Measurements from ENCODE around the gene LCOR. TPM values are rescaled to one million over a fixed set of nuclear protein-coding genes. Genes with fewer than 3 reads are reported as not detected.
A peak's percentile ranks its signal among the peaks of the same experiment; 100 is the strongest.
"Not testable (repeated sequence)": the region's sequence is repeated elsewhere in the genome, so short reads cannot be mapped to it uniquely, and the experiment has no call there.

The LCOR gene
- polyA plus RNA-seq, 6 donors from 2014 or later = 26.7 to 68.2 (median 47.2) TPM

DNA sequence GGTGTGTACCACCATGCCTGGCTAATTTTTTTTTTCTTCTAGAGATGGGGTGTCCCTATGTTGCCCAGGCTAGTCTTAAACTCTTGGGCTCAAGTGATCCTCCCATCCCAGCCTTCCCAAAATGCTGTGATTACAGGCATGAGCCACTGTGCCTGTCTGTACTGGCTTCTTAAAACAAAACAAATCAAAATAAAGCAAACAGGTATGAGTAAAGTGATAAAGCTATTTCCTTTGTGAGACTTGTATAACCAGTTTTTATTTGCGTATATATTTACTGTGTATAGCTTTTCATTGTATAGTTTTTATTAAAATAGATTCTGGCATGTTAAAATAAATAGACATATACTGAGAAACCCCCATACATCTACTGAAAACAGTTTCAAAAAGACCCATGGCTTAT, 14.3 kb downstream of the LCOR start:
- Mint-ChIP-seq H3K4me1 (peaks cover 42 to 76% (median 56%) of the 10 kb centered on the region in 3 donors), H3K36me3 (peaks cover 0 to 4% of the 10 kb centered on the region in 2 donors), H3K27me3 (no peaks in the 10 kb centered on the region), H3K27ac (peak overlapping the region in 4 of 6 donors; percentile 3 to 93 (median 60)), H3K4me3 (peak overlapping the region in 1 of 8 donors; percentile 32), H3K9me3 (no peaks in the 10 kb centered on the region)
- ATAC-seq (ENCODE audit: low read depth in 2 of 2) (no peak), DNase-seq (no peak)

DNA sequence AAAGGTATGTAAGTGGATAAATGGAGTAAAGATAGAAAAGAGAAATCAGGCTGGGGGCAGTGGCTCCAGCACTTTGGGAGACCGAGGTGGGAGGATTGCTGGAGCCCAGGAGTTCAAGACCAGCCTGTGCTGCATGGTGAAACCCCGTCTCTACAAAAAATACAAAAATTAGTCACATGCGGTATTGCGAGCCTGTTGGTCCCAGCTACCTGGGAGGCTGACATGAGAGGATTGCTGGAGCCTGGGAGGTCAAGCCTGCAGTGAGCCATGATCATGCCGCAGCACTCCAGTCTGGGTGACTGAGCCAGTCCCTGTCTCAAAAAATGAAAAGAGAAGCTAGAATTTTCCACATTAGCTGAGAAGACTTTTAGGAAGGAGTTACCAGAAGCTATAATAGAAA, 14.8 kb downstream of the LCOR start:
- H3K9me3 Mint-ChIP-seq = no peaks in the 10 kb centered on the region
- ATAC-seq (ENCODE audit: low read depth in 2 of 2) = no peak
- H3K27me3 Mint-ChIP-seq = no peaks in the 10 kb centered on the region
- no peak for DNase-seq
- no peak overlapping the region for H3K4me3 Mint-ChIP-seq
- peak overlapping the region in 4 of 6 donors; percentile 3 to 93 (median 60) for H3K27ac Mint-ChIP-seq
- H3K36me3 Mint-ChIP-seq = peaks cover 0 to 5% of the 10 kb centered on the region in 2 donors
- peaks cover 42 to 76% (median 55%) of the 10 kb centered on the region in 3 donors for H3K4me1 Mint-ChIP-seq

DNA sequence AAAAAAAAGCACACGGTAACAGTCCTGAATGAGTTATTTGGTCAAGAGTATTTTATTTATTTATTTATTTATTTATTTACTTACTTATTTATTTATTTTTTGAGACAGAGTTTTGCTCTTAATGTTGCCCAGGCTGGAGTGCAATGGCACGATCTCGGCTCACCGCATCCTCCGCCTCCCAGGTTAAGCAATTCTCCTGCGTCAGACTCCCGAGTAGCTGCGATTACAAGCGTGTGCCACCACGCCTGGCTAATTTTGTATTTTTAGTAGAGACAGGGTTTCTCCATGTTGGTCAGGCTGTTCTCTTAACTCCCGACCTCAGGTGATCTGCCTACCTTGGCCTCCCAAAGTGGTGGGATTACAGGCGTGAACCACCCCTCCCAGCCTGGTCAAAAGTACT, 15.3 kb downstream of the LCOR start:
- not testable (repeated sequence) for H3K36me3 Mint-ChIP-seq; DNase-seq; ATAC-seq (ENCODE audit: low read depth in 2 of 2); H3K27me3 Mint-ChIP-seq; H3K4me3 Mint-ChIP-seq; H3K9me3 Mint-ChIP-seq
- peaks cover 42 to 76% (median 55%) of the 10 kb centered on the region in 3 donors for H3K4me1 Mint-ChIP-seq
- H3K27ac Mint-ChIP-seq = peak overlapping the region in 3 of 6 donors; percentile 72 to 83 (median 83)

DNA sequence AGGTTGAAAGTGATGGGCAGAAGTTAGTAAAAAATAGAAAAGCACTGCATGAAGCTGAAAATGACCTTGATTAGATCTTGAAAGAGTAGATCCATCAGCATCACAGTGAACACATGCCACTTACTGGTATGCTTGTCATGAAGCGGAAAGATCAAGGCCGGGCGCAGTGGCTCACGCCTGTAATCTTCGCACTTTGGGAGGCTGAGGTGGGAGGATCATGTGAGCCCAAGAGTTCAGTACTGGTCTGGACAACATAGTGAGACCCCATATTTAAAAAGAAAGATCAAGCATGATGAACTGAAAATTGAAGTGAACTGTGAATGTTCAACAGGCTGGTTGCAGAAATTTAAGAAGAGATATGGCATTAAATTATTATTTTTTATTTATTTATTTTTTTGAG, 18.0 kb downstream of the LCOR start:
- Mint-ChIP-seq H3K9me3 (no peaks in the 10 kb centered on the region), H3K27ac (peak overlapping the region in 4 of 6 donors; percentile 4 to 59 (median 34)), H3K4me1 (peaks cover 32 to 69% (median 50%) of the 10 kb centered on the region in 3 donors), H3K36me3 (peaks cover 0 to 5% of the 10 kb centered on the region in 2 donors), H3K4me3 (no peak overlapping the region), H3K27me3 (no peaks in the 10 kb centered on the region)
- ATAC-seq (ENCODE audit: low read depth in 2 of 2) (no peak), DNase-seq (no peak)

DNA sequence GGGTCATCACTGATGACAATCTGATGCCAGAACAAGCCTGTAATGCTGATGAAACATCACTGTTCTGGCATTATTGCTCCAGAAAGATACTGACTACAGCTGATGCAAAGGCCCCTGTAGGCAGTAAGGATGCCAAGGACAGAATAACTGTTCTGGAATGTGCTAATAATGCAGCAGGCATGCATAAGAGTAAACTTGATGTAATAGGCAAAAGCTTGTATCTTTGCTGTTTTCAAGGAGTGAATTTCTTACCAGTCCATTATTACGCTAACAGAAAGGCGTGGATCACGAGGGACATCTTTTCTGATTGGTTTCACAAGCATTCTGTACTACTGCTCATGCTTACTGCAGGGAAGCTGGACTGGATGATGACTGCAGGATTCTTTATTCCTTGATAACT, 18.7 kb downstream of the LCOR start:
- no peaks in the 10 kb centered on the region for H3K9me3 Mint-ChIP-seq
- no peak for ATAC-seq (ENCODE audit: low read depth in 2 of 2)
- DNase-seq = no peak
- no peak overlapping the region for H3K4me3 Mint-ChIP-seq
- no peaks in the 10 kb centered on the region for H3K27me3 Mint-ChIP-seq
- H3K36me3 Mint-ChIP-seq = peaks cover 0 to 5% of the 10 kb centered on the region in 2 donors
- H3K27ac Mint-ChIP-seq = peak overlapping the region in 1 of 6 donors; percentile 26
- peaks cover 35 to 71% (median 53%) of the 10 kb centered on the region in 3 donors for H3K4me1 Mint-ChIP-seq

DNA sequence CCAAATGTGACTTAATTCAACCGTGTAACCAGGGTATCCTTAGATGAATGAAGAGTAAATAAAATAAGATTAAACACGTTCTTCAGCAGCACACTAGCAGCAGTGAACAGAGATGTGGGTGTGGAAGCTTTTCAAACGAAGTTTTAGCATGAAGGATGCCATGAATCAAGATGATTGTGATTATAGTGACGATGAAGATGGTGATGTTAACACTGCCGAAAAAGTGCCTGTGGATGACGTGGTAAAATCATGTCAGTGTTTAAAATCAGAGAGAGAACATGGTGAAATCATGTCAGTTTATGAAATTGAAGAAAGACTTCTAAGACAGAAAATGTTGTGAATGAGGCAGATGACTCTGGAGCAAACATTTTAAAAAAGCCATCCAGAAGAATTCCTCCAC, 19.2 kb downstream of the LCOR start:
- no peaks in the 10 kb centered on the region for H3K27me3 Mint-ChIP-seq
- H3K4me3 Mint-ChIP-seq = no peak overlapping the region
- peak overlapping the region in 1 of 6 donors; percentile 26 for H3K27ac Mint-ChIP-seq
- DNase-seq (no peak), ATAC-seq (ENCODE audit: low read depth in 2 of 2) (no peak)
- peaks cover 0 to 5% of the 10 kb centered on the region in 2 donors for H3K36me3 Mint-ChIP-seq
- peaks cover 36 to 72% (median 52%) of the 10 kb centered on the region in 3 donors for H3K4me1 Mint-ChIP-seq
- H3K9me3 Mint-ChIP-seq = no peaks in the 10 kb centered on the region

DNA sequence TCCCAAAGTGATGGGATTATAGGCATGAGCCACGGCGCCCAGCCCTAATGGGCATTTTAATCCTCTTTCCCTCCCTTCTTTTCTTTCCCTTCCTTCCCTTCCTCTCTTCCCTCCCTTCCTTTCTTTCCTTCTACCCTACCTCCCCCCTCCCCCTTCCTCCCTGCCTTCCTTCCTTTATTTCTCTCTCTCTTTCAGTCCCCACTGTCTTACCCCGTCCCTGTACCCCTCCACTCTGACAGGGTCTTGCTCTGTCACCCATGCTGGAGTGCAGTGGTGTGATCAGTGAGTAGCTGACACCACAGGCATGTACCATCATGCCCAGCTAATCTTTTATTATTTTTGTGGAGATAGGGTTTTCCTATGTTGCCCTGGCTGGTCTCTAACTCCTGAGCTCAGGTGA, 24.2 kb downstream of the LCOR start:
- peaks cover 0 to 14% of the 10 kb centered on the region in 2 donors for H3K36me3 Mint-ChIP-seq
- no peak for ATAC-seq (ENCODE audit: low read depth in 2 of 2)
- no peaks in the 10 kb centered on the region for H3K9me3 Mint-ChIP-seq
- H3K4me3 Mint-ChIP-seq = peak overlapping the region in 4 of 8 donors; percentile 4 to 84 (median 32)
- H3K4me1 Mint-ChIP-seq = peaks cover 58 to 86% (median 74%) of the 10 kb centered on the region in 3 donors
- peak overlapping the region in 2 of 6 donors; percentile 38 to 81 for H3K27ac Mint-ChIP-seq
- DNase-seq = no peak
- H3K27me3 Mint-ChIP-seq = no peaks in the 10 kb centered on the region

DNA sequence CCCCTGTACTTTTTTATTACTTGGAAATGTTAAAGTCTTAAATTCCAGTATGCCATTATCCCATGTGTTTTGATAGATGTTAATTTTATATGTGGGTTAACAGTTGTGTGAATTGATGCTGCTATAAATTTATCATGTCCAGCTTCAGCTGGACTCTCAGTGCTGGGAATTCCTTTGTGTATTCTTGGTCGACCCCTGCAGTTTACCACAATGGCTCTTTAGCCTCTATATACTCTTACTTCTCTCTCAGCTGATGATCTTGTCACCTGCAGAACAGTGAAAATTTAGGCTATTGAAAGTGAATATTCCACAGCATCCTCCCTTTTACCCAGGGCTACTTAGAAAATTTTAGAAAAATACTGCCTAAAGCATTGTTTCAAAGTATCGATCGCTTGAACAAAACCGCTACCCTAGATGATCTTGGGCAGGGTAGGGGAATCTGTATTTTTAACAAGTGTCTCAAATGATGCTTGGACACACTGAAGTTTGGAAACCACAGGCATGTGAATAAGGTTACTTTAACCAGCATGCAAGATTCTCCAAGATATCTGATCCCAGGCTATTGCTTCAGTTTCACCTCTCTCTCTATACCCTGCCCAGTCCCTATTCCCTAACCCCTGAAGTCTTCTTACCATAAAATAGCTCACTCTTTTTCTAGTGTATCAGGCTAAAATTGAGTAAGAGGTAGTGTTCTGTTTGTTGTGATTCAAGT, 25.4 kb downstream of the LCOR start:
- no peaks in the 10 kb centered on the region for H3K27me3 Mint-ChIP-seq
- H3K4me1 Mint-ChIP-seq = peaks cover 64 to 90% (median 84%) of the 10 kb centered on the region in 3 donors
- H3K27ac Mint-ChIP-seq = peak overlapping the region in 5 of 6 donors; percentile 18 to 82 (median 64)
- no peak overlapping the region for H3K4me3 Mint-ChIP-seq
- no peaks in the 10 kb centered on the region for H3K9me3 Mint-ChIP-seq
- peaks cover 0 to 12% of the 10 kb centered on the region in 2 donors for H3K36me3 Mint-ChIP-seq
- DNase-seq = no peak
- no peak for ATAC-seq (ENCODE audit: low read depth in 2 of 2)

DNA sequence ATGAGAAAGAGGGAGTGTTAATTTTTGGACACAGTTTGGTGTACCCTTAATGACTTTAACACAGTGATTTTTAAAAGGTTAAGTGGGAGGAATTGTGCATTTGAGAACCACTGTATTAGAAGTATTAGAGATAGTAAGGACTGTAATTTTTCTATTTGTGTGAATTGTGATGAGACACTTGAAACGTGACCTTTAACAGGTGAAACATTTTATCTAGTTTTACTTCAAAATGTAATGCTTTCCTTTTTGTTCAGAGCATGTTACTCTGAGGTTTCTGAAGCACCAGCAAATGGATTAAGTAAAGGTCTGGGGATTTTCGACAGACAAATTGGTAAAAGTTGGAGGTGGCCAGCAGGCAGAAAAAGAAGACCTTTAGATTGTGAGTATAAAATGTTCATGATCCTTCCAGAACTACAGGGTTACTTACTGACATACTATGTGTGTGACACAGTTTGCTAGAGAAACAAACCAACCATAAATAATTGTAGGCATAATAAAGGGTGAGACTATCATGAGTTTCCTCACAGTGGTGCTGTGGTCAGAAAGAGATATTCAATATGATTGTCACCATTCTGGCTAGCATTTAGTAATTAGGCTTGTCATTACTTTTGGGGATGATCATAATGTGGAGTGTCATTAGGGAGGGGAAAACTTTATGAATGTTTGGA, 26.1 kb downstream of the LCOR start:
- H3K9me3 Mint-ChIP-seq = no peaks in the 10 kb centered on the region
- ATAC-seq (ENCODE audit: low read depth in 2 of 2) (no peak), DNase-seq (no peak)
- H3K36me3 Mint-ChIP-seq = peaks cover 0 to 12% of the 10 kb centered on the region in 2 donors
- H3K27ac Mint-ChIP-seq = peak overlapping the region in 5 of 6 donors; percentile 16 to 82 (median 48)
- no peaks in the 10 kb centered on the region for H3K27me3 Mint-ChIP-seq
- no peak overlapping the region for H3K4me3 Mint-ChIP-seq
- H3K4me1 Mint-ChIP-seq = peaks cover 64 to 96% (median 85%) of the 10 kb centered on the region in 3 donors

DNA sequence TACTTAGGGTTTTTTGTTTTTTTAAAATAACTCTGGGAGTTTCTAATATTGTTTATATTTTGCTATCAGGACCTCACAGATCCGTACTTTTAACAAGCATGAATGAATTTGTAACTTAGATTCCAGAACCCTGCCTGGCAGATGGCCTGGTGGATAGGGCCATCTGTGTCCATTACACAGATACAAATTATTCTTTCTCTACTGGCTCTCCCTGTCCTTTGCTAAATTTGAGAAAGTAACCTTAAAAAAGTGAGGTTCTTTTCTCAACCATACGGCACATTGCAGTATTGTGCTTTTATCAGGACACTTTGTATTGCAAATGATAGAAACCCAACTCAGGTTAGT, 26.6 kb downstream of the LCOR start:
- Mint-ChIP-seq H3K27ac (peak overlapping the region in 4 of 6 donors; percentile 34 to 61 (median 40)), H3K27me3 (no peaks in the 10 kb centered on the region), H3K4me3 (no peak overlapping the region), H3K9me3 (no peaks in the 10 kb centered on the region), H3K4me1 (peaks cover 63 to 97% (median 81%) of the 10 kb centered on the region in 3 donors), H3K36me3 (peaks cover 0 to 12% of the 10 kb centered on the region in 2 donors)
- no peak for DNase-seq
- no peak for ATAC-seq (ENCODE audit: low read depth in 2 of 2)

DNA sequence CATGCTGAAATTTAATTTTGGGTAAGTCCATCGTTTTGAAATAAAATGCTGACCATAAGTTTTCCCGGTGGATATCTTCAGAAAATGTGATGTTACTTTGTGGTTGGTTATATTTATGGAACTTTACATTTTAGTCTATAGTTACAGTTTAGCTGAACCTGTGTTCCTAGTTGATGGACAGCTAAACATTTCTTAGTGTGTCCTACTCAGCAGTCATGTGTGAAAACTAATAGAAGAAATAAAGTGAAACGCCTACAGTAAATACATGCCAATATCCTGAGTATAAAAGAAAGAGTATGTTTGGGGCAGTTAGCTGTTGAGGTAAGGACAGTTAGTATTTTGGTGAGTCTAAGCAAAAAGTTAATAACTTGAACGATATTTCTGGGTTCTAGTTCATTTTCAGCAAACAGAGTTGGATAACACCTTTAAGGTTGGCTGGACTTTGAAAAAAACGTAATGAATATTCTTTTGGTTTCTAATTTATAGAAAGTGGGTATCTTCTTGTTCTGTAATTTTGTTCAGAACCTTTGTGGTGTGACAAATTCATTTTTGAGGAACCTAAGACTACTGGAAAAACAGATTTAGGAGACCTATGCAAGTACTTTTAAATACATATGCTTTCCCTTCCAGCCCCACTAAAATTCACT, 28.7 kb downstream of the LCOR start:
- ATAC-seq (ENCODE audit: low read depth in 2 of 2) (peak; percentile 77 to 82), DNase-seq (peak; percentile 33)
- Mint-ChIP-seq H3K27ac (peak overlapping the region; percentile 63 to 93 (median 82)), H3K4me1 (peaks cover 62 to 92% (median 77%) of the 10 kb centered on the region in 3 donors), H3K27me3 (no peaks in the 10 kb centered on the region), H3K36me3 (peaks cover 0 to 12% of the 10 kb centered on the region in 2 donors), H3K9me3 (no peaks in the 10 kb centered on the region), H3K4me3 (peak overlapping the region in 3 of 8 donors; percentile 5 to 76 (median 56))

DNA sequence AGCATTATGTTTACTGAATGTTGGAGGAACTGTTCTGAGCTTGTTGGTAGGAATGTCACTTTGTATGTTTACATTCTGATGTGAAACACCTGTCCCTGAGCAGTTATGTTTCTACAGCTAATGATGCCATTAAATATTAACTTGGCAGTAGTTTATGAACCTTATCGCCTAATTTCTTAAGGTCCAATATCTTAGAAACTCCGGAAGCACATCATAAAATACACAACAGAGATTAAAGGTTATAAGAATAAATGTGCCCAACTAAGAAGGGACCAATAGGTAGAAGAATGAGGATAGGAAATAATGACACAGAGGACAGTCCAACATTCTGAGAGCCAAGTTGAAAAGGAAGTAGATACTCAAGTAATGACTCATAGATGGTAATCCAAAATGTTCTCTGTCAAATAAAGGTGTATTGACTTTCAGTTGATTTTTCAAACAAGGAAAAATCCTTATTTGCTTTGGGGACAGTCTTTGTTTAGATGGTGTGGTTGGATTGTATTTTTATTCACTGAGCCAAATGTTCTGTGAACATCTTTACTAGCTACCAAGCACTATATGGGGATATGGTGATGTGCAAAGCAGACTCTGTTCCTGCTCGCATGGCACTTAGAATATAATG, 31.9 kb downstream of the LCOR start:
- Mint-ChIP-seq H3K4me3 (peak overlapping the region in 1 of 8 donors; percentile 59), H3K27ac (peak overlapping the region in 4 of 6 donors; percentile 11 to 66 (median 38)), H3K4me1 (peaks cover 47 to 82% (median 57%) of the 10 kb centered on the region in 3 donors), H3K9me3 (no peaks in the 10 kb centered on the region), H3K36me3 (peaks cover 0 to 4% of the 10 kb centered on the region in 2 donors), H3K27me3 (no peaks in the 10 kb centered on the region)
- ATAC-seq (ENCODE audit: low read depth in 2 of 2) = no peak
- no peak for DNase-seq

DNA sequence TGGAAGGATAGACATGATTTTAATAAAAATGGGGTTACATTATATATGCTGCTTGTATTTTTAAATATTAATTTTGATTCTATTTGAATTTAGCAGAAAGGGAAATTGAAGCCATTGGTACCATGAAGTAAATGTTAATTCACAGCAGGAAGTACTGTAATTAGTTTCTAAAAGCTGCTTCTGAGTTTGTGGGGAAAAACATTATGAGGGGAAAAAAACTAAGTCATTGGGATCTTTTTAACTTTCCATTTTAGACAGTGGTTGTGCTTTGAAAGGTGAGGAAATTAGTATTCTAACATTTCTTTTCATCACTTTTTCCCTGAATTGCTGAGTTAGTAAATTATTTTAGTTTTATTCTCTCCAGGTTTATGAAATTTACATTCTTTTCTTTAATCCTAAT, 41.0 kb downstream of the LCOR start:
- peak overlapping the region in 1 of 8 donors; percentile 18 for H3K4me3 Mint-ChIP-seq
- ATAC-seq (ENCODE audit: low read depth in 2 of 2) (no peak), DNase-seq (no peak)
- peaks cover under 1 to 7% of the 10 kb centered on the region in 2 donors for H3K36me3 Mint-ChIP-seq
- peak overlapping the region in 5 of 6 donors; percentile 9 to 70 (median 32) for H3K27ac Mint-ChIP-seq
- H3K27me3 Mint-ChIP-seq = no peaks in the 10 kb centered on the region
- no peaks in the 10 kb centered on the region for H3K9me3 Mint-ChIP-seq
- peaks cover 49 to 81% (median 63%) of the 10 kb centered on the region in 3 donors for H3K4me1 Mint-ChIP-seq

All from naive B cell (primary cell).